Measurements from ENCODE around the gene VWA5B1.

- TF ChIP-seq SUZ12 (IDR thresholded peaks at IDR 0.05; ENCODE audit: extremely low read depth, insufficient read depth, insufficient read length): no peak
- no peak for TF ChIP-seq ZNF274 (IDR thresholded peaks at IDR 0.05; ENCODE audit: low read depth, low read length)
These were observed 68.1 kb downstream of the VWA5B1 start for GRCh38 chr1:20358761-20359263.
